Measurements from ENCODE around the gene SETBP1. TPM values are rescaled to one million over a fixed set of nuclear protein-coding genes. Genes with fewer than 3 reads are reported as not detected.

SETBP1 gene
- total and polyA plus RNA-seq, 3 donors from 2014 or later, result 6.2 to 34.7 (median 33.1) TPM

- no peak overlapping the region for H3K27ac ChIP-seq
- no peaks in the 10 kb centered on the region for H3K36me3 ChIP-seq (ENCODE audit: low read depth, missing control alignments)
- DNase-seq, result no peak
- no peak for TF ChIP-seq POLR2A (IDR thresholded peaks at IDR 0.05)
- TF ChIP-seq, protein P1, sequence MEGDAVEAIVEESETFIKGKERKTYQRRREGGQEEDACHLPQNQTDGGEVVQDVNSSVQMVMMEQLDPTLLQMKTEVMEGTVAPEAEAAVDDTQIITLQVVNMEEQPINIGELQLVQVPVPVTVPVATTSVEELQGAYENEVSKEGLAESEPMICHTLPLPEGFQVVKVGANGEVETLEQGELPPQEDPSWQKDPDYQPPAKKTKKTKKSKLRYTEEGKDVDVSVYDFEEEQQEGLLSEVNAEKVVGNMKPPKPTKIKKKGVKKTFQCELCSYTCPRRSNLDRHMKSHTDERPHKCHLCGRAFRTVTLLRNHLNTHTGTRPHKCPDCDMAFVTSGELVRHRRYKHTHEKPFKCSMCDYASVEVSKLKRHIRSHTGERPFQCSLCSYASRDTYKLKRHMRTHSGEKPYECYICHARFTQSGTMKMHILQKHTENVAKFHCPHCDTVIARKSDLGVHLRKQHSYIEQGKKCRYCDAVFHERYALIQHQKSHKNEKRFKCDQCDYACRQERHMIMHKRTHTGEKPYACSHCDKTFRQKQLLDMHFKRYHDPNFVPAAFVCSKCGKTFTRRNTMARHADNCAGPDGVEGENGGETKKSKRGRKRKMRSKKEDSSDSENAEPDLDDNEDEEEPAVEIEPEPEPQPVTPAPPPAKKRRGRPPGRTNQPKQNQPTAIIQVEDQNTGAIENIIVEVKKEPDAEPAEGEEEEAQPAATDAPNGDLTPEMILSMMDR (IDR thresholded peaks at IDR 0.05), result no peak
- H3K9me3 ChIP-seq, result no peaks in the 10 kb centered on the region
- peaks cover 16% of the 10 kb centered on the region for H3K4me1 ChIP-seq
- no peak overlapping the region for H3K4me3 ChIP-seq
- H3K27me3 ChIP-seq, result no peaks in the 10 kb centered on the region
- 74 to 75% methylated on average over 2 of the region's 2 CpGs for WGBS, 2 donors
- intact Hi-C loops (cut with DNase I; ENCODE audit: low total_unique reads), result no loop called here
These were observed 31.3 kb downstream of the SETBP1 start for GRCh38 chr18:44712025-44712424.

GRCh38 chr18:44713435-44713834 lies 32.7 kb downstream of the SETBP1 start:
- intact Hi-C loops (cut with DNase I; ENCODE audit: low total_unique reads), result no loop called here
- no peaks in the 10 kb centered on the region for H3K36me3 ChIP-seq (ENCODE audit: low read depth, missing control alignments)
- peaks cover 9% of the 10 kb centered on the region for H3K4me1 ChIP-seq
- H3K27me3 ChIP-seq, result no peaks in the 10 kb centered on the region
- 89 to 91% methylated on average over 3 of the region's 3 CpGs for WGBS, 2 donors
- no peak overlapping the region for H3K27ac ChIP-seq
- H3K9me3 ChIP-seq, result no peaks in the 10 kb centered on the region
- no peak for DNase-seq
- TF ChIP-seq POLR2A (IDR thresholded peaks at IDR 0.05), result no peak
- TF ChIP-seq, protein P1 (IDR thresholded peaks at IDR 0.05), result no peak
- no peak overlapping the region for H3K4me3 ChIP-seq

- TF ChIP-seq POLR2A (IDR thresholded peaks at IDR 0.05), result no peak
- TF ChIP-seq, protein P1 (IDR thresholded peaks at IDR 0.05), result no peak
- Histone ChIP-seq H3K27ac (no peak overlapping the region), H3K4me1 (peaks cover 3% of the 10 kb centered on the region), H3K4me3 (no peak overlapping the region), H3K9me3 (no peaks in the 10 kb centered on the region), H3K36me3 (ENCODE audit: low read depth, missing control alignments) (no peaks in the 10 kb centered on the region), H3K27me3 (no peaks in the 10 kb centered on the region)
- no peak for DNase-seq
- intact Hi-C loops (cut with DNase I; ENCODE audit: low total_unique reads), result no loop called here
- 94 to 97% methylated on average over 9 of the region's 9 CpGs for WGBS, 2 donors
These were observed 33.7 kb downstream of the SETBP1 start for GRCh38 chr18:44714376-44714775.

DNA sequence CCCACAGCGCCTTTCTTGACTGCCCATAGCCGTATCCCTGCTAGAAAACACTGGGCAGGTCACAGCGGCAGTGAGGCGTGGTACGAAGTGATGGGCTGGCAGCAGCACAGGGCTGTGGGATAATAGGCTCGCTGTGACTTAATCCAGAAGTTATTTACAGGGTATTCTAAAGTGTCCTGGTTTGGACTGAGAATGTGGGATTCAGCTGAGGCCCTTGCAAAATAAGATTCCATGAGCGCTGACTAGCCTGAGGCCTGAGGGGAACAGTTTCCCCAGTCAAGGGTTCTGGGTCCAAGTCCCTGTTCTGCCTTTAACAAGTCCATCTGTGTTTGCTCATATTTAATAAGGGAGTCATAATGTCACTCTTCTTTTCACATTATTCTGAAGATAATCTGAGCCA lies 34.6 kb downstream of the SETBP1 start:
- Histone ChIP-seq H3K9me3 (no peaks in the 10 kb centered on the region), H3K27me3 (no peaks in the 10 kb centered on the region), H3K4me1 (peaks cover 3% of the 10 kb centered on the region), H3K36me3 (ENCODE audit: low read depth, missing control alignments) (no peaks in the 10 kb centered on the region), H3K4me3 (no peak overlapping the region), H3K27ac (no peak overlapping the region)
- intact Hi-C loops (cut with DNase I; ENCODE audit: low total_unique reads), result no loop called here
- DNase-seq, result no peak
- TF ChIP-seq, protein P1 (IDR thresholded peaks at IDR 0.05), result no peak
- TF ChIP-seq POLR2A (IDR thresholded peaks at IDR 0.05), result no peak
- WGBS, 2 donors, result 78 to 80% methylated on average over 7 of the region's 7 CpGs

- peaks cover 3% of the 10 kb centered on the region for H3K4me1 ChIP-seq
- H3K27ac ChIP-seq, result no peak overlapping the region
- WGBS, 2 donors, result 83 to 90% methylated on average over 6 of the region's 6 CpGs
- intact Hi-C loops (cut with DNase I; ENCODE audit: low total_unique reads), result no loop called here
- no peak overlapping the region for H3K4me3 ChIP-seq
- no peaks in the 10 kb centered on the region for H3K36me3 ChIP-seq (ENCODE audit: low read depth, missing control alignments)
- no peaks in the 10 kb centered on the region for H3K9me3 ChIP-seq
- H3K27me3 ChIP-seq, result no peaks in the 10 kb centered on the region
- no peak for TF ChIP-seq POLR2A (IDR thresholded peaks at IDR 0.05)
- TF ChIP-seq, protein P1 (IDR thresholded peaks at IDR 0.05), result no peak
- no peak for DNase-seq
These were observed 35.2 kb downstream of the SETBP1 start for GRCh38 chr18:44715842-44716241.
